PC-9 (cell line): ENCODE results near the gene SYTL2.

ENCODE experiments used
- EZH2 ChIP-seq: fragments of 200-600 bp; sonication (generic); IDR thresholded peaks from 2 replicates; pipeline ENCODE4 v1.8.0; 2017; ENCODE audit warnings: antibody characterized with exemption, low read depth
- TF ChIP-seq, protein P1 (sequence below): fragments of 200-600 bp; sonication (generic); conservative IDR thresholded peaks from 2 replicates; pipeline ENCODE4 v1.6.1; 2017; ENCODE audit warnings: mixed run types, antibody characterized with exemption, mild to moderate bottlenecking, moderate library complexity

GRCh38 chr11:85806016-85806415 lies 4.9 kb downstream of the SYTL2 start:
- TF ChIP-seq, protein P1, sequence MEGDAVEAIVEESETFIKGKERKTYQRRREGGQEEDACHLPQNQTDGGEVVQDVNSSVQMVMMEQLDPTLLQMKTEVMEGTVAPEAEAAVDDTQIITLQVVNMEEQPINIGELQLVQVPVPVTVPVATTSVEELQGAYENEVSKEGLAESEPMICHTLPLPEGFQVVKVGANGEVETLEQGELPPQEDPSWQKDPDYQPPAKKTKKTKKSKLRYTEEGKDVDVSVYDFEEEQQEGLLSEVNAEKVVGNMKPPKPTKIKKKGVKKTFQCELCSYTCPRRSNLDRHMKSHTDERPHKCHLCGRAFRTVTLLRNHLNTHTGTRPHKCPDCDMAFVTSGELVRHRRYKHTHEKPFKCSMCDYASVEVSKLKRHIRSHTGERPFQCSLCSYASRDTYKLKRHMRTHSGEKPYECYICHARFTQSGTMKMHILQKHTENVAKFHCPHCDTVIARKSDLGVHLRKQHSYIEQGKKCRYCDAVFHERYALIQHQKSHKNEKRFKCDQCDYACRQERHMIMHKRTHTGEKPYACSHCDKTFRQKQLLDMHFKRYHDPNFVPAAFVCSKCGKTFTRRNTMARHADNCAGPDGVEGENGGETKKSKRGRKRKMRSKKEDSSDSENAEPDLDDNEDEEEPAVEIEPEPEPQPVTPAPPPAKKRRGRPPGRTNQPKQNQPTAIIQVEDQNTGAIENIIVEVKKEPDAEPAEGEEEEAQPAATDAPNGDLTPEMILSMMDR, result no peak
- no peak for TF ChIP-seq EZH2
